ENCODE data around the gene GABRB1.

Gene GABRB1

GRCh38 chr4:47309165-47309564 lies 277.8 kb downstream of the GABRB1 start:
- no peaks in the 10 kb centered on the region for H3K27me3 ChIP-seq (replicated peaks; ENCODE audit: insufficient read depth, low read length)
- TF ChIP-seq EZH2phosphoT487 (IDR thresholded peaks at IDR 0.05; ENCODE audit: low read length) (no peak), EZH2 (optimal IDR thresholded peaks at IDR 0.05; ENCODE audit: low read depth, low read length) (no peak), CTCF (IDR thresholded peaks at IDR 0.05; ENCODE audit: low read length) (no peak)
- no peaks in the 10 kb centered on the region for H3K36me3 ChIP-seq (replicated peaks; ENCODE audit: insufficient read depth, low read length)
- no peaks in the 10 kb centered on the region for H3K4me1 ChIP-seq (ENCODE audit: low read length)
- no peak overlapping the region for H3K4me3 ChIP-seq (ENCODE audit: low read length)
- H3K9ac ChIP-seq (ENCODE audit: low read length), result no peak overlapping the region
- no peaks in the 10 kb centered on the region for H4K20me1 ChIP-seq (ENCODE audit: insufficient read depth, low read length)
- no peak for DNase-seq
- H2AFZ ChIP-seq (ENCODE audit: low read length), result no peak overlapping the region
- no peaks in the 10 kb centered on the region for H3K79me2 ChIP-seq (ENCODE audit: low read length)
- no peaks in the 10 kb centered on the region for H3K9me2 ChIP-seq (replicated peaks; ENCODE audit: insufficient read depth, low read length)
- H3F3A ChIP-seq (ENCODE audit: insufficient read depth, low read length), result no peaks in the 10 kb centered on the region
- H3K9me3 ChIP-seq (replicated peaks; ENCODE audit: insufficient read depth, low read length), result no peaks in the 10 kb centered on the region
- no peak overlapping the region for H3K4me2 ChIP-seq (ENCODE audit: low read depth, low read length)
- no peak overlapping the region for H3K27ac ChIP-seq (ENCODE audit: low read length)

GRCh38 chr4:47312170-47312569 lies 280.8 kb downstream of the GABRB1 start:
- Histone ChIP-seq H3F3A (ENCODE audit: insufficient read depth, low read length) (no peaks in the 10 kb centered on the region), H3K27ac (ENCODE audit: low read length) (no peak overlapping the region), H3K4me2 (ENCODE audit: low read depth, low read length) (no peak overlapping the region), H3K36me3 (replicated peaks; ENCODE audit: insufficient read depth, low read length) (no peaks in the 10 kb centered on the region), H3K9ac (ENCODE audit: low read length) (no peak overlapping the region), H3K4me3 (ENCODE audit: low read length) (no peak overlapping the region), H3K27me3 (replicated peaks; ENCODE audit: insufficient read depth, low read length) (no peaks in the 10 kb centered on the region), H3K4me1 (ENCODE audit: low read length) (no peaks in the 10 kb centered on the region), H2AFZ (ENCODE audit: low read length) (no peak overlapping the region), H3K79me2 (ENCODE audit: low read length) (no peaks in the 10 kb centered on the region), H4K20me1 (ENCODE audit: insufficient read depth, low read length) (no peaks in the 10 kb centered on the region), H3K9me2 (replicated peaks; ENCODE audit: insufficient read depth, low read length) (no peaks in the 10 kb centered on the region), H3K9me3 (replicated peaks; ENCODE audit: insufficient read depth, low read length) (no peaks in the 10 kb centered on the region)
- DNase-seq, result no peak
- TF ChIP-seq EZH2phosphoT487 (IDR thresholded peaks at IDR 0.05; ENCODE audit: low read length), result no peak
- TF ChIP-seq CTCF (IDR thresholded peaks at IDR 0.05; ENCODE audit: low read length), result no peak
- TF ChIP-seq EZH2 (optimal IDR thresholded peaks at IDR 0.05; ENCODE audit: low read depth, low read length), result no peak

GRCh38 chr4:47313384-47313783 lies 282.0 kb downstream of the GABRB1 start:
- no peaks in the 10 kb centered on the region for H3K27me3 ChIP-seq (replicated peaks; ENCODE audit: insufficient read depth, low read length)
- no peaks in the 10 kb centered on the region for H3K79me2 ChIP-seq (ENCODE audit: low read length)
- H3K9me2 ChIP-seq (replicated peaks; ENCODE audit: insufficient read depth, low read length), result no peaks in the 10 kb centered on the region
- no peaks in the 10 kb centered on the region for H4K20me1 ChIP-seq (ENCODE audit: insufficient read depth, low read length)
- no peak for DNase-seq
- H3F3A ChIP-seq (ENCODE audit: insufficient read depth, low read length), result no peaks in the 10 kb centered on the region
- H2AFZ ChIP-seq (ENCODE audit: low read length), result no peak overlapping the region
- H3K27ac ChIP-seq (ENCODE audit: low read length), result no peak overlapping the region
- H3K4me1 ChIP-seq (ENCODE audit: low read length), result no peaks in the 10 kb centered on the region
- H3K9ac ChIP-seq (ENCODE audit: low read length), result no peak overlapping the region
- H3K4me2 ChIP-seq (ENCODE audit: low read depth, low read length), result no peak overlapping the region
- no peaks in the 10 kb centered on the region for H3K9me3 ChIP-seq (replicated peaks; ENCODE audit: insufficient read depth, low read length)
- no peak for TF ChIP-seq EZH2 (optimal IDR thresholded peaks at IDR 0.05; ENCODE audit: low read depth, low read length)
- TF ChIP-seq CTCF (IDR thresholded peaks at IDR 0.05; ENCODE audit: low read length), result no peak
- no peak for TF ChIP-seq EZH2phosphoT487 (IDR thresholded peaks at IDR 0.05; ENCODE audit: low read length)
- no peak overlapping the region for H3K4me3 ChIP-seq (ENCODE audit: low read length)
- no peaks in the 10 kb centered on the region for H3K36me3 ChIP-seq (replicated peaks; ENCODE audit: insufficient read depth, low read length)
